HepG2 (cell line): ENCODE data around the gene FAM163B. TPM values are rescaled to one million over a fixed set of nuclear protein-coding genes. Genes with fewer than 3 reads are reported as not detected.
A peak's percentile ranks its signal among the peaks of the same experiment; 100 is the strongest.

Experiments used
- ATAC-seq: fragments of 200-7000 bp; cut with Tn5 transposase; 3 replicates; pipeline ENCODE4 v1.9.1; 2020; ENCODE audit warnings: mild to moderate bottlenecking, moderate library complexity
- BruUV-seq: library from RNA; stranded (reverse); fragments of 400-500 nt; replicated peaks from 2 replicates; lab custom pipeline; 2021; lab: Mats Ljungman, UMichigan
- CTCF ChIA-PET: fragments of 300-600 bp; formaldehyde crosslinking; extraction: SDS; loops from one replicate; lab custom pipeline; 2021; ENCODE audit warnings: low total read pairs, inconsistent platforms, low intra/inter-chr PET ratio; lab: Yijun Ruan, JAX
- POLR2A ChIA-PET: fragments of 350-600 bp; sonication (Branson Sonifier 250); formaldehyde crosslinking; loops from one replicate; lab custom pipeline; 2020; ENCODE audit warnings: antibody characterized with exemption, inconsistent platforms; lab: Yijun Ruan, JAX
- DNase-seq: peaks from one replicate; pipeline ENCODE4 v3.0.0-alpha.2; 2015; ENCODE audit warnings: low spot score
- FAIRE-seq: peaks from 3 replicates; lab custom pipeline; 2011; peaks lifted over from hg19 to GRCh38; lab: Jason Lieb, UNC
- H2AFZ ChIP-seq: one replicate; pipeline ENCODE4 v1.6.1; 2011; ENCODE audit warnings: low read length, inconsistent platforms
- H3K27ac ChIP-seq: fragments of 300-600 bp; 3 replicates; pipeline ENCODE4 v1.8.0; 2011; ENCODE audit warnings: mixed run types, mild to moderate bottlenecking, mixed read lengths, low read length, inconsistent platforms; ENCODE audit not compliant: insufficient read depth; ENCODE audit errors: extremely low read length
- H3K27me3 ChIP-seq, 2 experiments: fragments of 200-600 bp in 1 of 2; 2 replicates in 1 of 2; 3 replicates in 1 of 2; pipeline versions ENCODE4 v1.6.0 to v1.8.0; 2011; ENCODE audit warnings: low read length in 2 of 2, mild to moderate bottlenecking in 2 of 2, moderate library complexity in 2 of 2, inconsistent platforms in 1 of 2; ENCODE audit not compliant: insufficient read depth in 2 of 2, control insufficient read depth in 1 of 2
- H3K36me3 ChIP-seq, 2 experiments: fragments of 200-600 bp in 1 of 2; replicated peaks in 1 of 2; 2 replicates in 1 of 2; 3 replicates in 1 of 2; pipeline versions ENCODE4 v1.5.1 to v1.8.0; 2011; ENCODE audit warnings: low read length in 2 of 2, inconsistent platforms in 1 of 2; ENCODE audit not compliant: insufficient read depth in 2 of 2, control insufficient read depth in 1 of 2
- H3K4me1 ChIP-seq: 2 replicates; pipeline ENCODE4 v1.5.1; 2012; ENCODE audit warnings: low read length, inconsistent platforms; ENCODE audit not compliant: insufficient read depth
- H3K4me2 ChIP-seq: 2 replicates; pipeline ENCODE4 v1.6.0; 2011; ENCODE audit warnings: low read depth, low read length, inconsistent platforms
- H3K4me3 ChIP-seq, 3 experiments: fragments of 200-600 bp in 1 of 3; sonication (generic), shearing (Covaris generic) in 1 of 3; replicated peaks in 1 of 3; 2 replicates each; pipeline ENCODE4 v1.5.1; 2011 to 2016; ENCODE audit warnings: low read length in 3 of 3, inconsistent platforms in 2 of 3, low read depth in 2 of 3, mild to moderate bottlenecking in 2 of 3, control low read depth in 1 of 3, mixed read lengths in 1 of 3; ENCODE audit not compliant: insufficient read depth in 1 of 3
- H3K79me2 ChIP-seq: one replicate; pipeline ENCODE4 v1.6.1; 2011; ENCODE audit warnings: low read length, inconsistent platforms; ENCODE audit not compliant: insufficient read depth
- H3K9ac ChIP-seq: 2 replicates; pipeline ENCODE4 v1.6.0; 2011; ENCODE audit warnings: mild to moderate bottlenecking, low read depth, low read length, inconsistent platforms; ENCODE audit not compliant: insufficient read depth
- H3K9me3 ChIP-seq: 2 replicates; pipeline ENCODE4 v1.5.1; 2012; ENCODE audit warnings: mild to moderate bottlenecking, low read length
- H4K20me1 ChIP-seq: 2 replicates; pipeline ENCODE4 v1.6.0; 2011; ENCODE audit warnings: inconsistent platforms, mild to moderate bottlenecking, low read length, moderate library complexity; ENCODE audit not compliant: insufficient read depth
- AKAP8 ChIP-seq: sonication (generic); formaldehyde crosslinking; IDR thresholded peaks from 2 replicates; pipeline ENCODE4 v1.5.1; 2020; ENCODE audit warnings: mild to moderate bottlenecking, missing genetic modification reagents
- CBX5 ChIP-seq: sonication (generic); formaldehyde crosslinking; IDR thresholded peaks from 2 replicates; pipeline ENCODE4 v1.4.0; 2020; ENCODE audit warnings: missing genetic modification reagents, borderline replicate concordance
- PITX1 ChIP-seq: sonication (generic); formaldehyde crosslinking; IDR thresholded peaks from 2 replicates; pipeline ENCODE4 v1.5.1; 2020; ENCODE audit warnings: mild to moderate bottlenecking, missing genetic modification reagents
- SALL2 ChIP-seq: sonication (generic); formaldehyde crosslinking; IDR thresholded peaks from 2 replicates; pipeline ENCODE4 v1.8.1; 2023; ENCODE audit warnings: mild to moderate bottlenecking, missing genetic modification reagents, inconsistent platforms
- ZNF317 ChIP-seq: sonication (generic); formaldehyde crosslinking; IDR thresholded peaks from 2 replicates; pipeline ENCODE4 v1.5.0; 2020; ENCODE audit warnings: mild to moderate bottlenecking, missing genetic modification reagents
- WGBS: methylation state at CpG from one replicate; pipeline ENCODE4 v1.1.6; 2017; ENCODE audit warnings: low lambda C conversion rate; 5-methylcytosine and 5-hydroxymethylcytosine counted together
- in situ Hi-C: cut with HindIII; loops from 2 replicates; pipeline ENCODE4 v1.10.0; 2017; ENCODE audit warnings: low pct_unique_long_range_greater_than_20kb; ENCODE audit not compliant: extremely low pct_ligation_motif_present
- intact Hi-C: fragments of 100-400 bp; cut with micrococcal nuclease; formaldehyde crosslinking; loops from one replicate; pipeline ENCODE4 v1.10.0; 2022; ENCODE audit not compliant: unreplicated experiment
- polyA plus RNA-seq, 8 experiments: library from polyadenylated mRNA; depleted of rRNA in 3 of 8; stranded (reverse) in 7 of 8; unstranded in 1 of 8; fragments of >200 nt; fragmentation: Illumina TruSeq in 4 of 8; extraction: Trizol in 4 of 8; gene quantifications; 2 replicates each; pipeline versions ENCODE4 v1.2.1 to v1.2.3, GENCODE V29; 2011 to 2016; ENCODE audit warnings: low read depth in 4 of 8, missing spikeins in 1 of 8, mixed read lengths in 1 of 8; ENCODE audit not compliant: insufficient read depth in 1 of 8
- total RNA-seq, 5 experiments: library from RNA; depleted of rRNA; stranded (reverse); fragments of >200 nt; fragmentation: Illumina TruSeq; extraction: Trizol; gene quantifications; 2 replicates each; pipeline ENCODE4 v1.2.3, GENCODE V29; 2016; ENCODE audit warnings: low read depth in 1 of 5

FAM163B gene
- total and polyA plus RNA-seq, 2 of the 13 experiments (the other 11 are each of a cell fraction or from before 2014, with no cell fraction given): not detected

GRCh38 chr9:133598978-133599377 lies 10.2 kb downstream of the FAM163B start:
- no peak overlapping the region for H3K4me2 ChIP-seq
- no peak overlapping the region for H3K27ac ChIP-seq
- FAIRE-seq: no peak
- intact Hi-C loops: no loop called here
- H3K4me1 ChIP-seq: no peaks in the 10 kb centered on the region
- TF ChIP-seq PITX1 (CRISPR knock-in tag): no peak
- TF ChIP-seq, all 625 proteins: peak for 0
- BruUV-seq: no TSS peak
- H3K79me2 ChIP-seq: no peaks in the 10 kb centered on the region
- DNase-seq: no peak
- no peak for ATAC-seq
- POLR2A ChIA-PET: no interaction called here
- WGBS: 25% methylated on average over 7 of the region's 7 CpGs
- in situ Hi-C loops: no loop called here
- H3K9ac ChIP-seq: no peak overlapping the region
- no peak overlapping the region for H3K4me3 ChIP-seq
- 0 out of 2 replicates have a peak, but pooled peaks cover 7% of the 10 kb centered on the region for H4K20me1 ChIP-seq
- CTCF ChIA-PET: no interaction called here
- H2AFZ ChIP-seq: no peak overlapping the region
- H3K9me3 ChIP-seq: peaks cover 21% of the 10 kb centered on the region
- H3K27me3 ChIP-seq: peaks cover 2 to 8% of the 10 kb centered on the region in 2 experiments; a peak in 2 of 5 replicates
- no peaks in the 10 kb centered on the region for H3K36me3 ChIP-seq

DNA sequence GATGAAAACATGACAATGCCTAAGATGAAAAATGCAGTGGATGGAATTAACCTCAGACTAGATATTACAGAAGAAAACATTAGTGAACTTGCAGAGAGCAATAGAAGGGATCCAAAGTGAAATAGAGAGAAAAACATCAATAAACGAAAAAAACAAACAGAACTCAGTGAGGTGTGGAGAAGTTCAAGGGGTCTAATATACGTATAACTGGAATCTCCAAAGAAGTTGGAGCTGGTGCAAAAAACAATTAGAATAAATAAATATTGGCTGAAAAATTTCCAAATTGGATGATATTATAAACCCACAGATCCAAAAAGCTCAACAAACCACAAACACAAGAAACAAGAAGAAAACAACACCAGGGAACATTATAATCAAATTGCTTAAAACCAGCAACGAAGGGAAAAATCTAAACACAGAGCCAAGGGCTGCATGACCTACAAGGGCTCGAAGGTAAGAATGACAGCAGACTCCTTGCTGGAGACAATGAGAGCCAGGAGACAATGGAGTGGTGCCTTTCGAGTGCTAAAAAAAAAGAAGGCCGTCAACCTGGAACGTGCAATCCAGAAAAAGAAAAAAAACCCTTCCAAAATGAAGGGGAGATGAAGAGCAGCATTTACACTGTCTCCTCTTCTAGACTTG lies 11.8 kb downstream of the FAM163B start:
- Histone ChIP-seq H3K4me2 (no peak overlapping the region), H2AFZ (no peak overlapping the region), H3K4me1 (no peaks in the 10 kb centered on the region), H3K79me2 (no peaks in the 10 kb centered on the region), H3K9me3 (peaks cover 21% of the 10 kb centered on the region), H3K4me3 (no peak overlapping the region), H3K27me3 (peaks cover 4 to 17% of the 10 kb centered on the region in 2 experiments; a peak in 4 of 5 replicates), H3K36me3 (no peaks in the 10 kb centered on the region), H4K20me1 (no peaks in the 10 kb centered on the region), H3K27ac (no peak overlapping the region), H3K9ac (no peak overlapping the region)
- BruUV-seq: no TSS peak
- peak; percentile 59; the same call in 1 of the 2 replicates for TF ChIP-seq CBX5 (CRISPR knock-in tag)
- TF ChIP-seq SALL2 (CRISPR knock-in tag): no peak
- no peak for TF ChIP-seq AKAP8 (CRISPR knock-in tag)
- TF ChIP-seq ZNF317 (CRISPR knock-in tag): peak; percentile 100
- DNase-seq (no peak), ATAC-seq (no peak), FAIRE-seq (no peak)
- in situ Hi-C loops: no loop called here
- intact Hi-C loops: no loop called here
- POLR2A ChIA-PET: no interaction called here
- WGBS: 48% methylated on average over 7 of the region's 7 CpGs
- CTCF ChIA-PET: no interaction called here
